ENCODE measurements around the gene CHCHD1.
"Not testable (repeated sequence)": the region's sequence is repeated elsewhere in the genome, so short reads cannot be mapped to it uniquely, and the experiment has no call there.

The CHCHD1 gene

GRCh38 chr10:73781879-73782748, at the start of gene CHCHD1:
Gene CHCHD1, plus strand, starts transcription at chr10:73782048. Its CDS starts 28 bp downstream, at chr10:73782076.
- peak; percentile 92 for DNase-seq

DNA sequence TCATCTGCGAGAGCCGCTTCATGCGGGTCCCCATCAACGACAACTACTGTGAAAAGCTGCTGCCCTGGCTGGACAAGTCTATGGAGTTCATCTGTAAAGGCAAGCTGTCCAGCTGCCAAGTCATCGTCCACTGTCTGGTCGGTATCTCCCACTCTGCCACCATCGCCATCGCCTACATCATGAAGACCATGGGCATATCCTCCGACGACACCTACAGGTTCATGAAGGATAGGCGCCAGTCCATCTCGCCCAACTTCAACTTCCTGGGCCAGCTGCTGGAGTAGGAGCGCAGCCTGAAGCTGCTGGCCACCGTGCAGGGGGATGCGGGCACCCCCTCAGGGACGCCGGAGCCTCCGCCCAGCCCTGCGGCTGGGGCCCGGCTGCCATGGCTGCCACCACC, 49.4 kb upstream of the CHCHD1 start:
- DNase-seq: no peak

GRCh38 chr10:73732931-73733623, 48.8 kb upstream of the CHCHD1 start:
- DNase-seq: no peak

- no peak for DNase-seq
These were observed 47.7 kb upstream of the CHCHD1 start for GRCh38 chr10:73734028-73734720.

- DNase-seq: no peak
These were observed 47.0 kb upstream of the CHCHD1 start for GRCh38 chr10:73734796-73735305.

DNA sequence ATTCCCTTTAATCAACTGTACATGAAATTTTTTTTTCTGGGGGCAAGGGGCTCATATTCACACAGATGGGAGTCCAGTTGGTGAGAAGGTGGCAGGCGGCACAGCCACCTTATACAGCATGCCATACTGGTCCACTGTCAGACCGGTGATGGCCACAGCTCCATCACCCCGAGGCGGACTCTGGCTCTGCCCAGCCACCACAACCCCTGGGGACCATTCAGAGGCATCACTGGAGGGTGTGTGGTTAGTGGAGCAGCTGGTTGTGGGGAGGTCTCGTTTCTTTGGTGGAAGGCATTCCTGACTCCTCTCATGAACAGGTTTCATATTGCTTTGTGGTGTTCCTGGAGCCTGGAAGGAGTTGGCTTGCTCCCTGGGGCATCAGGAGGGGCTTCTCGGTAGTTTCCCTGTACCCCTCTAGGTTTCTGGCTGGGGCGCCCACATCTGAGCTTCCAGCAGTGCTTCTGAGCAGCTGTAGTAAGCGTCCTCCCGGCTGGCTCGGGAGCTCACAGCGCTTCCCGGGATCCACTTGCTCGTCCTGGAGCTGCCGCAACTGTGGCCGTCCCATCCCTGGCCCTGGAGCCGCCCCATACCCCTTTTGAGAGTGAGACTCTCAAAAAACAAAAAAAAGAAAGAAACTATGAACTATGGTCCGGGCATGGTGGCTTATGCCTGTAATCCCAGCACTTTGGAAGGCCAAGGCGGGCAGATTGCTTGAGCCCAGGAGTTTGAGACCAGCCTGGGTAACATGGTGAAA, 41.2 kb upstream of the CHCHD1 start:
- DNase-seq: not testable (repeated sequence)

DNA sequence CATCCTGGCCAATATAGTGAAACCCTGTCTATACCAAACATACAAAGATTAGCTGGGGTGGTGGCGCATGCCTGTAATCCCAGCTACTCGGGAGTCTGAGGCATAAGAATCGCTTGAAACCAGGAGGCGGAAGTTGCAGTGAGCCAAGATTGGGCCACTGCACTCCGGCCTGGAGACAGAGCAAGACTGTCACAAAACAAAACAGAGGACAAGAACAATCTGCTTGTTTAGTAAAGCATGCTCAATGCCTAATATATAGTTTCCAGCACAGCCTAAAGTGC, 39.5 kb upstream of the CHCHD1 start:
- DNase-seq: no peak

- DNase-seq: no peak
These were observed 38.4 kb upstream of the CHCHD1 start for GRCh38 chr10:73743327-73743904.

- peak; percentile 96 for DNase-seq
These were observed 37.8 kb upstream of the CHCHD1 start, which contains the start of gene SEC24C for GRCh38 chr10:73743905-73744663. Gene SEC24C, plus strand, starts transcription at chr10:73744372. Its CDS starts 2,461 bp downstream, at chr10:73746833.

DNA sequence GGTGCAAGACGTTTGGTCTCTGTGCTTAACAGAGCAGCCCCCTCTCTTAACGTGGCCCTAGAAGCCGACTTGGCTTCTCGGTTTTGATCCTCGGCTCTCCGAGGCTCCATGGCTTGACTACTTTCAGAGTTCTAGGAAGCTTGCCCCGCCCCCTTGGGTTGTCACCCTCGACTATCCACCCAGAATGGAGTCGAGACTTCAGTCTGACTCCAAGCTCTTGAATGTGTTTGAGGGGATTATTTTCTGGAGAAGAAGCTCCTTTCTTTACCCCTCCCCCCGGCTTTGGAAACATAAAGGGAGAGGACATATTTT, 37.2 kb upstream of the CHCHD1 start:
- DNase-seq: peak; percentile 69

DNA sequence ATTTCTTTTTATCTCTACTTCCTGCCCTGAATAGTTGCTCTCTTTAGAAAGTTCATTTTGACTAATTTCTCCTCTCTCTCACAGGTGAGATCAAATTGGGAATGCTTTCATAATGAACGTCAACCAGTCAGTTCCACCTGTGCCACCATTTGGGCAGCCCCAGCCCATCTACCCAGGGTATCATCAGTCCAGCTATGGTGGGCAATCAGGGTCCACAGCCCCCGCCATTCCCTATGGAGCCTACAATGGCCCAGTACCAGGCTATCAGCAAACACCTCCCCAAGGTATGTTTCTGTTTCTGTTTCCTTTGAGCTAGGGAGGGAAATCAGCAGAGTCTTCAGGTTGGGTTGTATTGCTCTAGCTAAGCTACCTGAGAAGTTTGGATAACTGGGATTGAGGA, 35.1 kb upstream of the CHCHD1 start:
- no peak for DNase-seq

- DNase-seq: no peak
These were observed 31.0 kb upstream of the CHCHD1 start for GRCh38 chr10:73750819-73751218.

- DNase-seq: no peak
These were observed 25.7 kb upstream of the CHCHD1 start for GRCh38 chr10:73756183-73756582.

- DNase-seq: no peak
These were observed 22.9 kb upstream of the CHCHD1 start for GRCh38 chr10:73758704-73759511.

GRCh38 chr10:73759512-73760115, 22.2 kb upstream of the CHCHD1 start:
- DNase-seq: peak; percentile 44

GRCh38 chr10:73761781-73762180, 20.1 kb upstream of the CHCHD1 start:
- no peak for DNase-seq

DNA sequence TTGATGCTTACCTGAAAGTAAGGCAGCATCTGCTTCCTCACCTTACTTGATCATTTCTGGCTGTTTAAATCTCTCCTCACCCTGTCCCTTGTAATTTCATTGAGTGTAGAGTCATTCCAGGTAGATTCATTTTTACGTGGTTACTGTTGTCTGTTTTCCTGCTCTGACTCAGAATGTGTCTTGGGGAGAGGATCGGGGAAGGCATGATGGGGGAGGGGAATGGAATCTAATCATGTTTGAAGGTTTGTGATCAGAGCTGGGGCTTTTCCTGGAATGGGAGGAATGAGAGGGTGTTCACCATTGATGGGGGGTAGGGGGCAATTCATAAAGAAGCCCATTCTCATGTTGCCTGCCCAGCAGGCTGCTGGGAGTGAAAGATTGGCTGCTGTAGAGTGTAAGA, 18.9 kb upstream of the CHCHD1 start:
- no peak for DNase-seq

- no peak for DNase-seq
These were observed 18.5 kb upstream of the CHCHD1 start for GRCh38 chr10:73763343-73763742.

- DNase-seq: no peak
These were observed 16.8 kb upstream of the CHCHD1 start for GRCh38 chr10:73765066-73765465.

- DNase-seq: peak; percentile 60
These were observed 13.0 kb upstream of the CHCHD1 start for GRCh38 chr10:73768881-73769280.

All from stimulated activated CD4-positive, alpha-beta T cell treated with anti-CD3 and anti-CD28 coated beads, Interleukin-1b, Interleukin-23, amount 100 ng/mL, for 48 hours (primary cell).